ENCODE results near the gene STING1.

The STING1 gene

DNA sequence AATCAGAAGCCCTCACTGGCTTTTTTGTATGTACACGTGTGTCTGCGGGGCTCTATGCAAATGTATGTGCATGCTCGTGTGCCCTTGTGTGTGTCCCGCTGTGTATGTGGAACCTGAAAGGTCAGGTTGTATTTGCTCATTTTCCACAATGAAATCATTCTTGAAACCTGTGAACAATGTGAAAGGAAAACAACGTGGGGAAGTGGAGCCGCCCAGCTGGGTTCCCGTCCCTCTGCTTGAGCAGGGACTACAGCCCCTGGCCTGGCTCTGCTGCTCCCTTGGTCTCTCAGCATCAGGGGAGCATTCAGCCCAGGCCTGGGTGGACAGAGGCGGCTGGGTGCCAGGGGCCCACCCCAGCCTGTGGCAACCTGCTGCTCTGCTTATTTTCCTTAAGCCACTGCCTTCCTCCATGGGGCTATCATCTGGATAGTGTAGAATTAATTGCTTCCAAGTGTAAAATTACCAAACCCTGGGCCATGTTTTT, 23.1 kb downstream of the STING1 start:
- Histone ChIP-seq H4K20me1 (ENCODE audit: insufficient read depth, low read length) (no peaks in the 10 kb centered on the region), H3K27me3 (ENCODE audit: low read depth, low read length) (no peaks in the 10 kb centered on the region), H3K9ac (ENCODE audit: low read length) (peak overlapping the region; percentile 62; the same call in 1 of the 2 replicates), H3K4me3 (ENCODE audit: low read length) (peak overlapping the region; percentile 56), H3K4me2 (ENCODE audit: low read length) (peak overlapping the region; percentile 67), H2AFZ (ENCODE audit: low read depth, low read length) (peak overlapping the region; percentile 88), H3K4me1 (ENCODE audit: low read length) (peaks cover 47% of the 10 kb centered on the region), H3K27ac (ENCODE audit: low read length) (peak overlapping the region; percentile 78), H3K79me2 (ENCODE audit: low read length) (no peaks in the 10 kb centered on the region), H3K9me3 (ENCODE audit: insufficient read depth, low read length) (no peaks in the 10 kb centered on the region), H3K36me3 (replicated peaks; ENCODE audit: low read depth, low read length) (no peaks in the 10 kb centered on the region)
- TF ChIP-seq, protein P1, sequence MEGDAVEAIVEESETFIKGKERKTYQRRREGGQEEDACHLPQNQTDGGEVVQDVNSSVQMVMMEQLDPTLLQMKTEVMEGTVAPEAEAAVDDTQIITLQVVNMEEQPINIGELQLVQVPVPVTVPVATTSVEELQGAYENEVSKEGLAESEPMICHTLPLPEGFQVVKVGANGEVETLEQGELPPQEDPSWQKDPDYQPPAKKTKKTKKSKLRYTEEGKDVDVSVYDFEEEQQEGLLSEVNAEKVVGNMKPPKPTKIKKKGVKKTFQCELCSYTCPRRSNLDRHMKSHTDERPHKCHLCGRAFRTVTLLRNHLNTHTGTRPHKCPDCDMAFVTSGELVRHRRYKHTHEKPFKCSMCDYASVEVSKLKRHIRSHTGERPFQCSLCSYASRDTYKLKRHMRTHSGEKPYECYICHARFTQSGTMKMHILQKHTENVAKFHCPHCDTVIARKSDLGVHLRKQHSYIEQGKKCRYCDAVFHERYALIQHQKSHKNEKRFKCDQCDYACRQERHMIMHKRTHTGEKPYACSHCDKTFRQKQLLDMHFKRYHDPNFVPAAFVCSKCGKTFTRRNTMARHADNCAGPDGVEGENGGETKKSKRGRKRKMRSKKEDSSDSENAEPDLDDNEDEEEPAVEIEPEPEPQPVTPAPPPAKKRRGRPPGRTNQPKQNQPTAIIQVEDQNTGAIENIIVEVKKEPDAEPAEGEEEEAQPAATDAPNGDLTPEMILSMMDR (IDR thresholded peaks at IDR 0.05; ENCODE audit: low read depth, low read length) = no peak
- TF ChIP-seq EZH2phosphoT487 (IDR thresholded peaks at IDR 0.05; ENCODE audit: low read depth) = no peak

DNA sequence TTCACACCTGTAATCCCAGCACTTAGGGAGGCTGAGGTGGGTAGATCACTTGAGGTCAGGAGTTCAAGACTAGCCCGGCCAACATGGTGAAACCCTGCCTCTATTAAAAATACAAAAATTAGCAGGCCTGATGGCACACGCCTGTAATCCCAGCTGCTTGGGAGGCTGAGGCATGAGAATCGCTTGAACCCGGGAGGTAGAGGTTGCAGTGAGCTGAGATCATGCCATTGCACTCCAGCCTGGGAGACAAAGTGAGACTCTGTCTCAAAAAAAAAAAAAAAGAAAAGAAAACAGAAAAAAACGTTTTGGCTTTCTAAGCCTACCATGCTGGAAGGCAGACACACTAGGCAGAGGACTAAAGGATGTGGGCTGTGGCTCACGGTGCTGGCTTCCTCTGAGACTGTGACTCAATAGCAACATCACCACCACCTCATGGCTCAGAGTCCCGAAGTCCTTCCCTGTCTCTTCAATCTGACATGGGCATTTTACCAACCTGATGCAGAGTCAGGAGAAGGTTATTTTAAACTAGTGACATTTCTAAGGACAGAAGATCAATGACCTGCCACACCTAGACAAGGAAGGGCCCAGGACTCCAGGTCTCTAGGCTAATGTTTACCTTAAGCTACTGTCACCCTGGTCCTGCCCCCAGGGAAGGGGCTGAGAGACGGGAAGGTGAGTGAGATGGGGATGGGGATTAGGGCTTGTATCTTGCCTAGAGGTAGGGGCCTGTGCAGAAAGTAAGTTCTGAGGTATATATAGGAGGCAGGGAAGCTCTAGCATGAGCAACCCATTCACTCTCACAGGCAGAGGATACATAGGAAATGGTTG, 23.8 kb downstream of the STING1 start:
- Histone ChIP-seq H3K4me1 (ENCODE audit: low read length) (peaks cover 51% of the 10 kb centered on the region), H3K79me2 (ENCODE audit: low read length) (no peaks in the 10 kb centered on the region), H3K27me3 (ENCODE audit: low read depth, low read length) (no peaks in the 10 kb centered on the region), H3K4me2 (ENCODE audit: low read length) (peak overlapping the region; percentile 67), H3K9ac (ENCODE audit: low read length) (peak overlapping the region; percentile 62; the same call in 1 of the 2 replicates), H3K9me3 (ENCODE audit: insufficient read depth, low read length) (no peaks in the 10 kb centered on the region), H3K4me3 (ENCODE audit: low read length) (peak overlapping the region; percentile 56), H4K20me1 (ENCODE audit: insufficient read depth, low read length) (no peaks in the 10 kb centered on the region), H2AFZ (ENCODE audit: low read depth, low read length) (peak overlapping the region; percentile 88), H3K36me3 (replicated peaks; ENCODE audit: low read depth, low read length) (no peaks in the 10 kb centered on the region), H3K27ac (ENCODE audit: low read length) (peak overlapping the region; percentile 78)
- TF ChIP-seq EZH2phosphoT487 (IDR thresholded peaks at IDR 0.05; ENCODE audit: low read depth) = no peak
- TF ChIP-seq, protein P1 (IDR thresholded peaks at IDR 0.05; ENCODE audit: low read depth, low read length) = no peak

DNA sequence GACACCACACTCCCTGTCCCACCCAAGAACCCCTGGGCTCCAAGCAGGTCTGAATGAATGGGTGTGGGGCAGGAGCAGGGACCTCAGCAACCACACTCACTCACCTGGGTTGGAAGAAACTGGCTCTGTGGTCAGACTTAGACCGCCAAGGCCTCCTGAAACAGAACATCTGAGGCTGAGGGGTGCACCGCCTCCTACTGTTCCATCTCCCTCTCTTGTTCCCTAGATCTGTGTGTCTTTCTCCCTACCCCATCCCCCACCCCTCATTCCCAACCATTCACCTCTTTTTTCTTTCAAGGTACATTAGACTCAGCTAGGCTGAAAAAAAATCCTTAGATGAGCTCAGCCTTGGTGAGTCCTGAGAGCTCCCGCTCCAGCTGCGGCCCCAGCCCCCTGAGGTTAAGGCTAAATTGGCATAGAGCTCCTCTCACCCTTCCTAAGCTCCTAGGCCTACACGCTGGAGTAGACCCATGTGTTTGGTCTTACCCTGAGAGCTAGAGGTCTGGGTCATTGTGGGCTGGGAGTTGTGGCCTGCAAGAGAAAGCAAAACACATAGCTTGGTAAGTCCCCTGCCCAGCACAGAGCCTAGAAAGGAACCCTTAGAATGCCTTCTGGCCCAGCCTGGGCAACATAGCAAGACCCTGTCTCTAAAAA, 24.8 kb downstream of the STING1 start:
- H3K9me3 ChIP-seq (ENCODE audit: insufficient read depth, low read length) = no peaks in the 10 kb centered on the region
- TF ChIP-seq EZH2phosphoT487 (IDR thresholded peaks at IDR 0.05; ENCODE audit: low read depth) = no peak
- TF ChIP-seq, protein P1 (IDR thresholded peaks at IDR 0.05; ENCODE audit: low read depth, low read length) = no peak
- no peaks in the 10 kb centered on the region for H3K27me3 ChIP-seq (ENCODE audit: low read depth, low read length)
- H4K20me1 ChIP-seq (ENCODE audit: insufficient read depth, low read length) = no peaks in the 10 kb centered on the region
- peaks cover 51% of the 10 kb centered on the region for H3K4me1 ChIP-seq (ENCODE audit: low read length)
- no peak overlapping the region for H2AFZ ChIP-seq (ENCODE audit: low read depth, low read length)
- H3K4me2 ChIP-seq (ENCODE audit: low read length) = no peak overlapping the region
- no peaks in the 10 kb centered on the region for H3K79me2 ChIP-seq (ENCODE audit: low read length)
- H3K36me3 ChIP-seq (replicated peaks; ENCODE audit: low read depth, low read length) = no peaks in the 10 kb centered on the region
- no peak overlapping the region for H3K27ac ChIP-seq (ENCODE audit: low read length)
- H3K9ac ChIP-seq (ENCODE audit: low read length) = no peak overlapping the region
- H3K4me3 ChIP-seq (ENCODE audit: low read length) = no peak overlapping the region

DNA sequence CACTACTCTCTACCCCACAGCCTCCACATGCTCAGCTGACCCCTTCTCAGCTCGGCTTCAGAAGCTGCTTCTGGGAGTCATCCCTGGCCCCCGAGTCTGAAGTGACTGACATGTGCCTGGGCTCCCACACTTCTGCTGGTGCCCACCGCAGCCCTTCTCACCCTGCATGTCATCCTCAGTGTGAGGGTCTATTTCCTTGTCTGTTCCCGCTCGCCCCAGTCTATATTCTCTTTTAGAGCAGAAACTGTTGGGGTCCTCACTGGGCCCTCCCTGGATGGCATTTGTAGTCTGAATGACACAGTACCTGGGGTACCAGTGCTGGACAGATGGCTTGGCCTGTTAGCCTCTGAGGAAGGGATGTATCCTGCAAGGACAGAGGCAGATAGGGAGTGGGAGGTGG, 25.3 kb downstream of the STING1 start:
- H3K4me2 ChIP-seq (ENCODE audit: low read length) = no peak overlapping the region
- no peaks in the 10 kb centered on the region for H3K9me3 ChIP-seq (ENCODE audit: insufficient read depth, low read length)
- H3K79me2 ChIP-seq (ENCODE audit: low read length) = no peaks in the 10 kb centered on the region
- H3K4me3 ChIP-seq (ENCODE audit: low read length) = no peak overlapping the region
- peaks cover 51% of the 10 kb centered on the region for H3K4me1 ChIP-seq (ENCODE audit: low read length)
- no peaks in the 10 kb centered on the region for H3K27me3 ChIP-seq (ENCODE audit: low read depth, low read length)
- H4K20me1 ChIP-seq (ENCODE audit: insufficient read depth, low read length) = no peaks in the 10 kb centered on the region
- H3K27ac ChIP-seq (ENCODE audit: low read length) = no peak overlapping the region
- no peak overlapping the region for H2AFZ ChIP-seq (ENCODE audit: low read depth, low read length)
- H3K9ac ChIP-seq (ENCODE audit: low read length) = no peak overlapping the region
- H3K36me3 ChIP-seq (replicated peaks; ENCODE audit: low read depth, low read length) = no peaks in the 10 kb centered on the region
- TF ChIP-seq EZH2phosphoT487 (IDR thresholded peaks at IDR 0.05; ENCODE audit: low read depth) = no peak
- TF ChIP-seq, protein P1 (IDR thresholded peaks at IDR 0.05; ENCODE audit: low read depth, low read length) = no peak

All from OCI-LY3 (cell line).